K562 treated with DMSO at 1 percent for 4 hours (cell line): ENCODE measurements around the gene MYO7B. TPM values are rescaled to one million over a fixed set of nuclear protein-coding genes. Genes with fewer than 3 reads are reported as not detected.

Source experiments
- total RNA-seq: library from RNA; unstranded; fragments of 300-600 nt; gene quantifications from 2 replicates; pipeline ENCODE4 v1.2.3, GENCODE V29; 2022; ENCODE audit not compliant: insufficient read depth

Gene MYO7B
- total RNA-seq, result not detected in 2 replicates

GRCh38 chr2:127535422-127535901, at the start of gene MYO7B:
MYO7B (plus strand) TSS chr2:127535683; CDS start chr2:127559723, 24,040 bp downstream.

DNA sequence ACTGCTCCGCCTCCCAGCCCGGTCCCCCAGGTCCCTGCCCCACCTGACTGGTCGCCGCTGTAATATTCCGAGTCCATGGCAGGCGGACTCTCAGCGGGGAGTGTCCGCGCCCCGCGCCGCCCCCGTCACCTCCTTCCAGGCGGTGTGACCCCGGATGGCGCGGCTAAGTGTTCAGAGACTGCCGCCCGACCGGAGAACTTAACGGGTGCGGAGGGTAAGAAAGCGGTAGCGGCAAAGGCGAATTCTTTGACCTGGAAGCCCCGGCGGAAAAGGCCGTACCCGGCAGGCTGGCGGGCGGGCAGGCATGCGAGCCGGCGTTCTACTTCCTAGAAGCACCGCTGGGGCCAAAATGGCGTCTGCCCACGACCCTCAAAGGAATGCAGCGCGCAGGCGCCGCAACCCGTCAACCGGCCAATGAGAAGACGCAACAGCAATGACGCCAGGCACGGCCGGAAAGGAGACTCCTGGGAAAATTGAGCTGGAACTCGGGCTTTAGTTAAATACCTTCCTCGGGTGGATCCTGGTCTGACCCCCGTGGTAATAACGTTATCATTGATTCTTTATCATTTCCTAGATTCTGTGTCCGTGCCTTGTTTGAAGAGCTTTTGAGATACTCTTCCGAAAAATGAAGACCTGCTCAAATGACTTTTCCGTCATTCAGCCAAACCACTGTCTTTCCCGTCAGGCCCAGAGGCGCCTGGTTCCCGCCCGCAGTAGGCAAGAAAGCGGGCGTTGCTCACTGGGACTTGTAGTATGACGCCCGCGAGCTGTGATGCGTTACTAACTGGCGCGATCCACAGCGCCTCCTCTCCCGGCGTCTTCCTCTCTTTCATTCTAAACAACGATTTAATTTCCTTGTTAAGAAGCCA, 9.1 kb upstream of the MYO7B start, which contains the start of gene IWS1:
Gene IWS1 (minus strand): TSS at position 358 of the 869 bp plus-strand sequence. CDS start 281 bp downstream, at position 77.

GRCh38 chr2:127645395-127646291, 110.2 kb downstream of the MYO7B start, which contains the start of gene GPR17:
GPR17 (plus strand) TSS chr2:127646153; CDS start chr2:127650736, 4,583 bp downstream.

DNA sequence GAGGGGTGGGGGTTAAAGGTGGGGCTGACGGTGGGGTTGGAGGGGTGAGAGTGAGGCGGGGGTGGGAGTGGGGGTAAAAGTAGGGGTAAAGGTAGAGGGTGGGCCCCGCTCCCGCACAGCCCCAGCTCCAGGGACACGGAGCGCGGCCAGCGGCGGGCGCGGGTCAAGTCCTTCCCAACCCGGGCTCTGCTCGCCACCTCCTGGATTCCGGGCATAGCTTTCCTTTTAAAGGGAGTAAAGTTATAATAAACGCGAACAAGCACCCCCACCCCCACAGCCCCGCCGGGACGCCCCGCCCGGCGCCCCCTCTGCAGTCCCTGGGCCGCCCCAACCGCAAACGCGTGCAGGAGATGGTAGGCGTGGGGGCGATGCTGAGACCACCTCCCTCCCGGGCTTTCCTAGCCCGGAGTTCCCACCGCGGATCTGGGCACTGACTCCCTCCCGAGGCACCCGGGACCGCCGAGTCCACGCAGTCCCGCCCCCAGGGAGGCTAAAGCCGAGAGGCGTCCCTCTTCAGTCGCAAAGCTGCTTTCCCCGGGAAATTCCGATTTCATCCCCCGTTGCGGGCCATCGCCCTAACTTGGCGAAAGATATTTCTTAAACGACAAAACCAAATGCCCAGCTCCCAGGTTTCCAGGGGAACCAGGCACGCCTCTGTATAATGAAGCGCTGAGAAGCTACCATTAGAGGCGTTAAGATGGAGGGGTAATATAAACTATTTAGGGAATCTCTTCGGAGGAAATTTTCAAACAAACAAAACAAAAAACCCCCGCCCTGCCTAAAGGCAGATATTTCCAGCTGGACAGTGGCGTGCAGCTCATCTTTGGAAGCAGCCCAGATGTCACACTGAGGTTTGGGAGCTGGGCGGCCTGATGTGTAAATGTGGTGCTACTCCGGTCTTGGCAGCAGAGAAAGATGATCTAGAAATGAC, 140.1 kb downstream of the MYO7B start, which contains the start of gene LIMS2:
Gene LIMS2 (minus strand): TSS at position 200 of the 931 bp plus-strand sequence. CDS start 506 bp downstream, outside the sequence.

Other genes starting within 250 kb of the MYO7B start
- 29.8 and 36.8 TPM in 2 replicates for gene ERCC3, start 241.5 kb upstream of the MYO7B start, total RNA-seq
- gene MAP3K2, start 147.7 kb upstream of the MYO7B start, total RNA-seq, result 11.2 and 13.5 TPM in 2 replicates
- not detected in 2 replicates for gene PROC, start 117.3 kb upstream of the MYO7B start, total RNA-seq
- gene IWS1, start 9.2 kb upstream of the MYO7B start, total RNA-seq, result 29.4 and 32.5 TPM in 2 replicates
- not detected in 2 replicates for gene GPR17, start 110.5 kb downstream of the MYO7B start, total RNA-seq
- gene LIMS2, start 139.8 kb downstream of the MYO7B start, total RNA-seq, result not detected in 2 replicates
- gene SFT2D3, start 165.8 kb downstream of the MYO7B start, total RNA-seq, result 10.2 and 11.3 TPM in 2 replicates